ENCODE data around the gene NOD2. TPM values are rescaled to one million over a fixed set of nuclear protein-coding genes. Genes with fewer than 3 reads are reported as not detected.

The NOD2 gene
- total RNA-seq, 4 donors from 2014 or later = 33.8 to 66.2 (median 48.6) TPM

GRCh38 chr16:50774960-50775359 is 81.6 kb downstream of the NOD2 start:
- 91% methylated on average over 3 of the region's 3 CpGs for WGBS
- TF ChIP-seq EP300 (IDR thresholded peaks at IDR 0.05) = no peak
- no peak for TF ChIP-seq CTCF (IDR thresholded peaks at IDR 0.05)
- no peak for TF ChIP-seq POLR2AphosphoS5 (IDR thresholded peaks at IDR 0.05)
- TF ChIP-seq POLR2A (IDR thresholded peaks at IDR 0.05) = no peak
- Histone ChIP-seq H3K27me3 (no peaks in the 10 kb centered on the region), H3K4me3 (no peak overlapping the region), H3K4me1 (no peaks in the 10 kb centered on the region), H3K27ac (no peak overlapping the region), H3K36me3 (peaks cover 22% of the 10 kb centered on the region), H3K9me3 (no peaks in the 10 kb centered on the region)
- DNase-seq (ENCODE audit: low spot score in 2 of 2) = no peak

- no peaks in the 10 kb centered on the region for H3K9me3 ChIP-seq
- H3K27ac ChIP-seq = no peak overlapping the region
- TF ChIP-seq POLR2A (IDR thresholded peaks at IDR 0.05) (no peak), POLR2AphosphoS5 (IDR thresholded peaks at IDR 0.05) (no peak), CTCF (IDR thresholded peaks at IDR 0.05) (no peak), EP300 (IDR thresholded peaks at IDR 0.05) (no peak)
- H3K27me3 ChIP-seq = no peaks in the 10 kb centered on the region
- no peak for DNase-seq (ENCODE audit: low spot score in 2 of 2)
- H3K4me3 ChIP-seq = no peak overlapping the region
- no peaks in the 10 kb centered on the region for H3K4me1 ChIP-seq
- WGBS = 87% methylated on average over 1 of the region's 1 CpG
- H3K36me3 ChIP-seq = peaks cover 31% of the 10 kb centered on the region
These were observed 82.6 kb downstream of the NOD2 start for GRCh38 chr16:50776037-50776436.

GRCh38 chr16:50778284-50779163 is 85.1 kb downstream of the NOD2 start:
- Histone ChIP-seq H3K27ac (no peak overlapping the region), H3K4me3 (no peak overlapping the region), H3K36me3 (peaks cover 49% of the 10 kb centered on the region), H3K4me1 (no peaks in the 10 kb centered on the region), H3K9me3 (no peaks in the 10 kb centered on the region), H3K27me3 (no peaks in the 10 kb centered on the region)
- DNase-seq (ENCODE audit: low spot score in 2 of 2) = no peak
- TF ChIP-seq EP300 (IDR thresholded peaks at IDR 0.05) (no peak), POLR2A (IDR thresholded peaks at IDR 0.05) (no peak), CTCF (IDR thresholded peaks at IDR 0.05) (no peak), POLR2AphosphoS5 (IDR thresholded peaks at IDR 0.05) (no peak)
- 67% methylated on average over 1 of the region's 1 CpG for WGBS

DNA sequence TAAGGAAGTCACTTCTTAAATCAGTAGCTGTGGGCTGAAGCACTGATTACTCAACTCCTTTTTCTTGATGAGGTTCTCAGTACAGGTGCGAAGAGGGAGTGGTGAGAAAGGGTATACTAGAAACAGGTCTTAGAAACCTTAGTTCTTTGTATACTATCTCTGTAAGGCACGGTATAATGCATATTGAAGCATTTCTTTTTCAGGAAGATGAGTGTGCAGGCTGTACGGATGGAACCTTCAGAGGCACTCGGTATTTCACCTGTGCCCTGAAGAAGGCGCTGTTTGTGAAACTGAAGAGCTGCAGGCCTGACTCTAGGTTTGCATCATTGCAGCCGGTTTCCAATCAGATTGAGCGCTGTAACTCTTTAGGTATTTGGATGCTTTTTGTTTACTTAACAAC is 87.6 kb downstream of the NOD2 start:
- no peaks in the 10 kb centered on the region for H3K9me3 ChIP-seq
- no peak for TF ChIP-seq POLR2AphosphoS5 (IDR thresholded peaks at IDR 0.05)
- no peak for TF ChIP-seq EP300 (IDR thresholded peaks at IDR 0.05)
- TF ChIP-seq POLR2A (IDR thresholded peaks at IDR 0.05) = no peak
- no peak for TF ChIP-seq CTCF (IDR thresholded peaks at IDR 0.05)
- no peaks in the 10 kb centered on the region for H3K27me3 ChIP-seq
- DNase-seq (ENCODE audit: low spot score in 2 of 2) = no peak
- H3K4me1 ChIP-seq = no peaks in the 10 kb centered on the region
- H3K4me3 ChIP-seq = no peak overlapping the region
- 86% methylated on average over 7 of the region's 7 CpGs for WGBS
- H3K36me3 ChIP-seq = peaks cover 68% of the 10 kb centered on the region
- H3K27ac ChIP-seq = no peak overlapping the region

DNA sequence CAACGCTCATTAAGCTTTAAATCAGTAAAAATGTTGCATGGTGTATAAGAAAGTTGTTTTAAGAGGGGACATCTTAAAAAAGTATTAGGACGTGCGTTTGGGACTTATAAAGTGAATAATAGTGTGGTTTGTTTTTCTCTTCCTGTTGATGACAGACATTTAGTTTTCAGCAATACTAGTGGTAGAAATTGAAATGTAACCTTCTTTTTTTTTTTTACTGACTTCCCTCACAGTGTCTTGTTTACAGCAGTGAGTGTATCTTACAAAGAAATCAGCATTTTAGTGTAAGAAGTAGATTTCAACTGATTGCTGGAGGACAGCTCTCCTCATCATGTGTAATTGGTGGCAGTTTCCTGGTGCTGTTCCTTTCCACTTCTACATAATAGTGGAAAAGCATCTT is 88.1 kb downstream of the NOD2 start:
- no peak for DNase-seq (ENCODE audit: low spot score in 2 of 2)
- H3K36me3 ChIP-seq = peaks cover 71% of the 10 kb centered on the region
- no peaks in the 10 kb centered on the region for H3K27me3 ChIP-seq
- H3K4me3 ChIP-seq = no peak overlapping the region
- TF ChIP-seq EP300 (IDR thresholded peaks at IDR 0.05) (no peak), POLR2A (IDR thresholded peaks at IDR 0.05) (no peak), CTCF (IDR thresholded peaks at IDR 0.05) (no peak), POLR2AphosphoS5 (IDR thresholded peaks at IDR 0.05) (no peak)
- no peaks in the 10 kb centered on the region for H3K9me3 ChIP-seq
- H3K4me1 ChIP-seq = no peaks in the 10 kb centered on the region
- no peak overlapping the region for H3K27ac ChIP-seq
- WGBS = 86% methylated on average over 3 of the region's 3 CpGs

Measured in suprapubic skin (tissue), 4 donors.